Parathyroid adenoma (tissue), 2 donors: ENCODE data around the gene SDR9C7.

ENCODE experiments used
- H2AFZ ChIP-seq: fragments of 300-600 bp; sonication (generic); one replicate; pipeline ENCODE4 v1.7.0; 2017; ENCODE audit warnings: antibody characterized with exemption, mild to moderate bottlenecking
- H3K27ac ChIP-seq: fragments of 300-600 bp; sonication (generic); one replicate; pipeline ENCODE4 v1.7.0; 2017
- H3K27me3 ChIP-seq: fragments of 300-600 bp; sonication (generic); one replicate; pipeline ENCODE4 v1.7.0; 2017; ENCODE audit warnings: low read length; ENCODE audit not compliant: control insufficient read depth, insufficient read depth
- H3K36me3 ChIP-seq: fragments of 300-600 bp; sonication (generic); one replicate; pipeline ENCODE4 v1.7.0; 2017; ENCODE audit warnings: low read length; ENCODE audit not compliant: control insufficient read depth, insufficient read depth
- H3K4me1 ChIP-seq: fragments of 300-600 bp; sonication (generic); one replicate; pipeline ENCODE4 v1.7.0; 2017; ENCODE audit warnings: control low read depth
- H3K4me2 ChIP-seq: fragments of 300-600 bp; sonication (generic); one replicate; pipeline ENCODE4 v1.7.0; 2017; ENCODE audit warnings: low read length
- H3K4me3 ChIP-seq: fragments of 300-600 bp; sonication (generic); one replicate; pipeline ENCODE4 v1.7.0; 2017; ENCODE audit warnings: low read depth, low read length
- H3K79me2 ChIP-seq: fragments of 300-600 bp; sonication (generic); one replicate; pipeline ENCODE4 v1.7.0; 2017; ENCODE audit warnings: control low read depth
- H3K9ac ChIP-seq: fragments of 300-600 bp; sonication (generic); one replicate; pipeline ENCODE4 v1.7.0; 2017; ENCODE audit warnings: mild to moderate bottlenecking
- H3K9me3 ChIP-seq: fragments of 300-600 bp; sonication (generic); one replicate; pipeline ENCODE4 v1.7.0; 2017; ENCODE audit warnings: low read length; ENCODE audit not compliant: control insufficient read depth
- CTCF ChIP-seq: fragments of 300-600 bp; sonication (generic); IDR thresholded peaks from one replicate; pipeline ENCODE4 v1.7.0; 2017; ENCODE audit warnings: antibody characterized with exemption, mild to moderate bottlenecking
- donor health status: primary hyperparathyroidism.

Gene SDR9C7

GRCh38 chr12:56878010-56878339 lies 56.2 kb downstream of the SDR9C7 start:
- Histone ChIP-seq H3K4me1 (peaks cover 12% of the 10 kb centered on the region), H3K27me3 (no peaks in the 10 kb centered on the region), H3K9me3 (no peaks in the 10 kb centered on the region), H3K4me3 (no peak overlapping the region), H3K4me2 (peak overlapping the region; percentile 0), H3K79me2 (no peaks in the 10 kb centered on the region), H3K27ac (peak overlapping the region; percentile 49), H3K36me3 (no peaks in the 10 kb centered on the region), H2AFZ (no peak overlapping the region), H3K9ac (no peak overlapping the region)
- TF ChIP-seq CTCF: no peak

GRCh38 chr12:56877195-56878009 lies 56.8 kb downstream of the SDR9C7 start:
- TF ChIP-seq CTCF: no peak
- no peaks in the 10 kb centered on the region for H3K27me3 ChIP-seq

GRCh38 chr12:56874821-56875220 lies 59.4 kb downstream of the SDR9C7 start:
- H3K36me3 ChIP-seq: no peaks in the 10 kb centered on the region
- no peaks in the 10 kb centered on the region for H3K79me2 ChIP-seq
- H3K27me3 ChIP-seq: no peaks in the 10 kb centered on the region
- no peaks in the 10 kb centered on the region for H3K9me3 ChIP-seq
- H3K27ac ChIP-seq: no peak overlapping the region
- H2AFZ ChIP-seq: no peak overlapping the region
- H3K4me2 ChIP-seq: no peak overlapping the region
- no peak for TF ChIP-seq CTCF
- H3K9ac ChIP-seq: no peak overlapping the region
- H3K4me1 ChIP-seq: peaks cover 12% of the 10 kb centered on the region
- H3K4me3 ChIP-seq: no peak overlapping the region

More at GRCh38 chr12:56877195-56878009, 56.8 kb downstream of the SDR9C7 start:
- Histone ChIP-seq H3K4me3 (no peak overlapping the region), H2AFZ (no peak overlapping the region), H3K4me1 (peaks cover 12% of the 10 kb centered on the region), H3K36me3 (no peaks in the 10 kb centered on the region), H3K79me2 (no peaks in the 10 kb centered on the region), H3K9ac (no peak overlapping the region), H3K9me3 (no peaks in the 10 kb centered on the region), H3K27ac (peak overlapping the region; percentile 49), H3K4me2 (peak overlapping the region; percentile 0)

- Histone ChIP-seq H3K27ac (no peak overlapping the region), H2AFZ (no peak overlapping the region), H3K4me2 (no peak overlapping the region), H3K4me1 (peaks cover 12% of the 10 kb centered on the region), H3K79me2 (no peaks in the 10 kb centered on the region), H3K9me3 (no peaks in the 10 kb centered on the region), H3K36me3 (no peaks in the 10 kb centered on the region), H3K9ac (no peak overlapping the region), H3K4me3 (no peak overlapping the region), H3K27me3 (no peaks in the 10 kb centered on the region)
- no peak for TF ChIP-seq CTCF
Measured at GRCh38 chr12:56873382-56873781, 60.8 kb downstream of the SDR9C7 start.
